ENCODE results near the gene PLXNB1.

Gene PLXNB1

DNA sequence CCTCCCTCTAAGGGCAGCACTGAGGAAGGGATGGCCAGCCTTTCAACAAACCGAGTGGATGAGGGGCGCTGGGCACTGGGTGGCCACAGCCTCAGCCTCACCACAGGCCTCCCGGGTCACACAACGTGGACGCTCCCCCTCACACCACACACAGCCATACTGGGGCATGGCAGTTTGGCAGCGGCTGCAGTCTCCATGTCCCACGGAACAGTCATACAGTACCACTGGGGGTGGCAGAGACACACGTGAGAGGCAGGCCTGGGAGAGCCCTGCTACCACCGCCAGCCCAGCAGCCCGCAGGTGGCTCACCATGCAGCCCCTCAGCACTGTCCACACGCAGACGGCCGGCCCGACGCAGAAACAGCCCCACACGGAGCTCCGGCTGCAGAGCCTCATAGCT, 11.7 kb downstream of the PLXNB1 start:
- no peak for DNase-seq (ENCODE audit: low read depth, low spot score)

DNA sequence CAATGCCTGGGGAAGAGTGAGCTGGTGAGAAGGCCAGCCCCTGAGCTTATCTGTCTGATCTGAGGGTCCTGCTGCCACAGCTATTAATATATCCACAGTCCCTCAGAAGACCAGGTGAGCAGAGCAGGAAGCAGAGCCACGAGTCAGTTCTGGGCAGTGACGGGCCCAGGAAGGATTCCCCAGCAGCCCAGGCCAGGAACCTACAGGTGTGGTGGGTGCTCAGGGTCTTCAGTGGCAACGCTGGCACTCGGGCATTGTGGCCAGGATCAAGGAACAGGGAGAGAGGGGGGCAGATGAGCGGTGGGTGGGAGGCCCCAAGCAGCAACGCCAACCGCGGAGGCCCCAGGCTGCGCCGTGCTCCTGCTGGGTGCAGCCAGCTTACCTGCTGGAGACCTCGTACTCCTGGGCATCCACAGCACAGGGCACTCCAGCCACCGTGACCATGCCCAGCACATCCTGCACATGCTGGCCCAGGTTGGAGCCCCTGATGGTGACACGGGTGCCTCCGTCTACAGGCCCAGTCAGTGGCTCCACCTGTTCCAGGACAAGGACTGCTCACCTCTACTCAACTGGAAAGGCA, 12.3 kb downstream of the PLXNB1 start:
- DNase-seq (ENCODE audit: low read depth, low spot score): no peak

DNA sequence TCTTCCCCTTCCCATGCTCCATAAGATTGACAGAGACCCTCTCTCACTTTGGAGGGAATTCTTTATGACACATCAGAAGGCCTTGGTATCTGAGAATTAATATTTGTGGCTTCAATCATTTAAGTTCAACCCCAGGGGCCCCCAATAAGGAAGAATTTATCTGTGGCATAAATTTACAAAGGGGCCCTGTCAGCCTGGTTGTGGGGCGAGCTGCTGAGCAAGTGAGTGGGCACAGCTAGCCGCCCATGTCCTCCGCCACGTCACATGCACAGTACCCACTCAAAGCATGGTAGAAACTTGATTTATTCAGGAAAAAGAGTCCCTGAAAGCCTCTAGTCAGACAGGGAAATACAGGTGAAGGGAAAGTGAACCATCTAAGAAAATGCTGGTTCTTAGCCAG, 13.3 kb downstream of the PLXNB1 start:
- no peak for DNase-seq (ENCODE audit: low read depth, low spot score)

DNA sequence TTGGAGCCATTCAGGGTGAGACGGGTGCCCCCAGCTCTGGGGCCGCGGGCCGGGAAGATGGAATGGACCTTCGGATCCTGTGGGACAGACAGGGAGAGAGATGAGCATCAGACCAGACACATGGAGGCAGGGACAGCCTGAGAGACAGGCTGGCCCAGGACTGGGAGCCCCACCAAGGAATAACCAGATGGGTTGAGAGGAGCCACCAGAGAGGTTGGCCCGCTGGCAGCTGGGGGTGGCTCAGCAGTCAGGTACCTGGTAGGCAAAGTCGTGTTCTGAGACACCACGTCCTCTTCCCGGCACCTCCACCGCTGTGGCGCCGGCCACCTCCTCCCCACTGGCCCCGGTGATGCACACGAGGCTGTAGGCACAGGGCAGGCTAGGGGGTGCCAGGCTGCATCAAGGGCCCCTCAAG, 13.8 kb downstream of the PLXNB1 start:
- DNase-seq (ENCODE audit: low read depth, low spot score): no peak

DNA sequence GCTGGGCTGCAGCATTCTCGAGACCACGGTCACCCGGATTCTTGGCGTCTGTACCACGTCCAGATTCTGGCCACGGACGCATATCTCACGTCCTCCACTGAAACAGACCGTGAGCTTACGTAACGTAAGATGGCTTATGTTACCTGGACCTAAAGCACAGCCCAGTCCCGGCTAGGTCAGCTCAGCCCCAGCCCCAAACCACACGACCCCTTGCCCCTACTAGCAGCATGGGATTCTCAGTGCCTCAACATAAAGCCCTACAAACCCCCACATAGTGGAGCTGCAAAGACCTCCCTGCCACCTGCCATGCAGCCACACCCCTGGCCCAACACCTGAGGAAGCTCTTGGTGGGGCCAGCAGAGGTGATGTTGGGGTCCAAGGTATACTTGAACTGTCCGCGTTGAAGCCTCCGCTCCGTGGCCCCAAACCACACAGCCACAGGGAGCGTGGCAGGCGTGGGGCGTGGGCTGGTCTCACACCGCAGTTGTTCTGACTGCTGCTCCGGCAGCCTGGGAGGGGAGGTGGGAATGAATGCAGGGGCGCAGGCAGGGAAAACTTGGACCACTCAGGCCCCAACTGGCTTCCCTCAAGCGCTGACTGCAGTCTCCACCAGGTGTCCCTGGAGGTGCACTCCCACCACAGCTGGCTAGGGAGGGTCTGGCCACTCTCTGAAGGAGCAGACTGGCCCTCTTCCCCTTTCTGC, 14.5 kb downstream of the PLXNB1 start:
- no peak for DNase-seq (ENCODE audit: low read depth, low spot score)

DNA sequence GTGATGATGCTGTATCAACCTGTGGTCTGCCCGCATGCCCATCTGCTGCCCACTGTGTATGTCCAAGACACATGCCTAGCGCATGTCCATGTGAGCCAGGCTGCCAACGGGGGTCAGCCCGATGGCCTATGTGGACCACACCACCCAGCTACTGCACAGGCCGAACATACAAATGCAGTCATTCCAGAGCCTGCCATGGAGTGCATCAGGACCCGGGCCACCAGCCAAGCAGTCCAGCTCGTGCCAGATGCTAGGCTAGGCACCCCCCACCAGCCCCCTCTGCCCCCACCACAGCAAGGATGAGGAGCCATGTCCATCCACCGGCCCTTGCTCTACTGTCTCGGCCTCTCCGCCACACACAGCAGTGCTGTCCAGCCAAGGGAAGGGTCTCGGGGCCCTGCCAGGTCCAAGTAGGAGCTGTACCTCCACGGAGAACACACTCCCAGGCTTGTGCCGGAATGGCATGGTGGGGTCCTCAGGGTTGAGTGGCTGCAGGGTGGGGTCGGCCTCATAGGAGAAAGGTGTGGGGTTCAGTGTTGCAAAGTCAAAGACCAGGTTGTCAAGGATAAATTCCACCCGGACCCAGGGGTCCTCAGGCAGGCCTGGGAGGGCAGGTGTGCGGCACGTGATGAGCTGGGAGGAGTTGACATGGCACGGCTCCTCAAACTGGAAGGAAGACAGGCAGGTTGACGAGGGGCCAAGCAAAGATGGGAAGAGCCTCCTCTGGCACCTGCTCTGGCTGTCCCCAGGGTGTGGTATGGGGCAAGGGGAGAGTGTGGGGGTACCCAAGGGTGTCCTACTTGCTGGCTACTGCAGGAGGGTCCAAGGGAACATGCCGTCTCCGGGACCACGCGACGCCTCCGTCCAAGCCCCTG, 15.3 kb downstream of the PLXNB1 start:
- DNase-seq (ENCODE audit: low read depth, low spot score): no peak

DNA sequence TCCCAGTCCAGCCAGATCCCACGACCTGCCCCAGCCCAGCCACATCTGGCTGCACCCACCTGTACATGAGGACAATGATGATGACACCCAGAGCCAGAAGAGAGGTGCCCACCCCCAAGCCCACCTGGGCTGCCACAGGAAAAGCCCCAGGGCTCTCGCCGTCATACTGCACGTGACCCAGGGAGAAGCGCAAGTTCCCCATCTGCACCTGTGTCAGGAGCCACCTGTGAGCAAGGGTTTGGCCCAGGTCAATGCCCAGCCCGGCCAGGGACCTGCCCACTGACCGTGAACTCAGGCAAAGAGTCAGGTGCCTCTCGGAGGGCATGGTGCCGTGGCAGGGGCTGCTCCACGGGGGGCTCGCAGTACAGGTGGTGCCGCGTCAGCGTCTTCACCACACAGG, 16.3 kb downstream of the PLXNB1 start:
- no peak for DNase-seq (ENCODE audit: low read depth, low spot score)

DNA sequence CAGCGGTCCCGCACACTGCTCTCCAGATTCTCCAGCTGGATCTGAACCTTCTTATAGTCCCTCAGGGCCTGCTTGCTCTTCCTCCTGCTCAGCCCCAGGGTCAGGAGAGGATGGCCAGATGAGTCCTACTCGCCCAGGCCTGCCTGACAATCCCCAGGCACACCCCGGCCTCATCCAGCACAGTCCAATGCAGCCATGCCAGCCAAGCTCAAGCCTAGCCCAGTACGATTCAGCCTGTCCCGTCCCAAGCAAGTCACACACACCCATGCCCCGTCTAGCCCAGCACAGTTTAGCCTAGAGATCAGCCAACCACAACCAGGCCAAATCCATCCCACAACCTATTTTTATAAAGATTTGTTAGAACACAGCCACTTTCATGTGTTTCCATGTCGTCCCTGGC, 16.8 kb downstream of the PLXNB1 start:
- no peak for DNase-seq (ENCODE audit: low read depth, low spot score)

DNA sequence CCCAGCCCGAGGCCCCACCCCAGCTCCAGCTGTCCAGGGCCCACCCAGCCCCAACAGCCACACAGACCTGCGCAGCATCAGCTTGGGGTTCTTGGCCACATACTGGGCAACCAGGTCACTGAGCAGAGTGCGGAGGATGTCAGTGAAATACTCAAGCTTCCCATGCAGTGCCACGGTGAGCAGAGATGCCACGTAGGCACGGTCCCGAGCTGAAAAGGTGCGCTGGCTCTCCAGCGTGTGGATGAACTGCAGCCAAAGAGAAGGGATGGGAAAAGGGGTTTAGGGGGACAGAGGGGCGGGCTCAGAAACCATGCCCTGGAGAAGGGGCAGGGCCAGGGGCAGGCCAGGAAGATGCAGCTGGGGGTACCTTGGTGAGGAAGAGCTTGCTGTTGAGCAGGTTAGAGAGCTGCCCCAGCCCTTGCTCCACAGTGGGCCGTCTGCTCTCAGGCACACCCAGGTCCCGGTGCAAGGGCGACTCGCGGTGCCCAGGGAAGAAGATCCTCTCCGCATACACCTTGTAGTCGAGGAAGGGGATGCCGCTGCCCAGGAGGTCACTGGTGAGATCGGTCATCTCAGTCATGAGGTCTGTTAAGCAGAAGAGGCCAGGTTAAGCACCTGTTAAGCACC, 17.4 kb downstream of the PLXNB1 start:
- no peak for DNase-seq (ENCODE audit: low read depth, low spot score)

DNA sequence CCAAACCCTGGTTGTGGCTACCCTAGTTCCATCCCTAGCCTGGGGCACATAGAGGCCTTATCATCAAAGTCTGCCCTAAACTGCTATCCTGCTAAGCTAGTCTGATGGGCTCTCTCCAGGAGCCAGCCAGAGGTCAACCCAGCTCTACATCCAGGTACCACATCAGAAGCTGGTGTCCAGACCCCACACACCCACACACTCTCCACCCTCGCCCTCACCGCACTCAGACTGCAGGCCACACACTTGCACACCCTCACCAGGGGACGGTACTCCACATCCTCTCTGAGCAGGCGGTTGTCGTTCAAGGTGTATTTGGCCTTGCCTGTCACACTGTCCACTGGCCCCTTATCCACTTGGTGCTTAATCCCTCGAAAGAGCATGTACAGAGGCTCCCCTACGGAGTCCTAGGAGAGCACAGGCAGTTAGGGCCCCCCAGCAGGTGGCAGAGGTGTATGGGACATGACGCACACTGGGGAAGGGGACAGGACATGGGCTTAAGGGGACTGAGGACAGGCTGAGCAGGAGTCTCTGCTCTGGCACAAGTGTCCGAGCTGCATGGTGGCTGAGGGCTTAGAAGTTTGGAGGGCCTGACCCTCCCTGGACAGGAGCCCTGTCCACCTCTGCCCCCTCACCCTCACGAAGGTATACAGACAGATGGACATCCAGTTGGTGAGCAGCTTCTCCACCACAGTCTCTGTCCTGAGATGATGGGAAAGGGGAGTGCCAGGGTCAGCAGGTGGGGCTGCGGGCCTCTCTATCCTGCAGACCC, 18.1 kb downstream of the PLXNB1 start:
- no peak for DNase-seq (ENCODE audit: low read depth, low spot score)

DNA sequence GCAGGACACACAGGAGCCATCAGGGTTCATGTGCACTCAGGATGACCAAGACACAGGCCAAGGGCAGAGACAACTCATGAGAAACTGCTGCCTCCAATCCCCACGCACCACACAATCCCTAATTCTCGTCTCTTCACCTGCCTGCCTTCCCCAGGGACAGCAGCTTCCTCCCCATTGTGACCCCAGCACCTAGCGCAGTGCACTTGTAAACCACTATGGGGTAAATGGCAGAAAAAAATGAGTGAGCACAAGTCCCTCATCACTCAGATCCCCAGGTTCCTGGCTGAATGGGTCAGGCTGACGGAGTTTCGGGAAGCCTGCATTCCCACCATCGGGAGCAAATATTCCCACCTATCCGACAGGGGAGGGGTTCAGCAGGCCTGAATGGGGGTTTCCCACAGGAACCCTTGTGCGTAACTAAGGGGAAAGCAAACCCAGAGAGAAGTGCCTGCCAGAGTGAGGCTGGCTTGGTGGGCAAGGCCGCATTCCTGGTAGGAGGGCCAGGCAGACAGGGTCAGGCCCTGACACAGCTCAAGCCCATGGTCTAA, 18.8 kb downstream of the PLXNB1 start:
- no peak for DNase-seq (ENCODE audit: low read depth, low spot score)

DNA sequence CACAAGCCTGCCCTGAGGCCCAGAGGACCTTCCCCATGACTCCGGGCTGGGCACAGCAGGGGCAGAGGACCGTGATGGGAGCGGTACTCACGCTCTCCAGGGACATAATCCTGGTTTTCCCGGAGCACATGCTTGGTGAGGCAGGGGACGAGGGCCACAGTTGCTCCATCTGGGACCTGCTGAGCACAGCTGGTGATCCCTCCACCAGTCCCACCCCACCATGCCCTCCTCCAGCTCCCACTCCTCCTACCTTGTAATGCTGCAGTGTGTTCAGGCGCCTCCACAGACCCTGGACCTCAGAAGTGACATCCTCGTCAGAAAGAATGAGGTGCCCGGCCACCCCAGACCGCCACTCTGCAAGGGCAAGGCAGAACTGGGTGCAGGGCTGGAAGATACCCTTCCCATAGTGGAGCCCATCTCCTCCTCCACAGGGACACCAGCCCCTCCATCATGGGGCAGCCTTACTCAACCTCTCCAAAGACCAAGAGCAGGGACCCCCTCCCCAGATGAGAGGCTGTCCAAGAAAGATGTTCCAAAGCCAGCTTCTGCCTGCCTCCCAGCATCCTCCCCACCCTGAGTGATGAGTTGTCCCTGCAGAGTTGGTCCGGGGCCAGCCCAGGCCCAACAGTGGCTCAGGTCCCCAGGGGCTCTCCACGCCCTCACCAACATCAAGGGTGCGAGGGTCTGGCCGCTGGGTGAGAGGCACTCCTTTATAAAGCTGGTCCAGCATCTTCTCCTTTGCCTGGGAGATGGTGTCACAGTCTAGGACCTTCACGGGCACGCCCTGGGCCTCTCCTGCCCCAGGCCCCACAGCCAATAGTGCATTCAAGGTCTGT, 19.5 kb downstream of the PLXNB1 start:
- no peak for DNase-seq (ENCODE audit: low read depth, low spot score)

DNA sequence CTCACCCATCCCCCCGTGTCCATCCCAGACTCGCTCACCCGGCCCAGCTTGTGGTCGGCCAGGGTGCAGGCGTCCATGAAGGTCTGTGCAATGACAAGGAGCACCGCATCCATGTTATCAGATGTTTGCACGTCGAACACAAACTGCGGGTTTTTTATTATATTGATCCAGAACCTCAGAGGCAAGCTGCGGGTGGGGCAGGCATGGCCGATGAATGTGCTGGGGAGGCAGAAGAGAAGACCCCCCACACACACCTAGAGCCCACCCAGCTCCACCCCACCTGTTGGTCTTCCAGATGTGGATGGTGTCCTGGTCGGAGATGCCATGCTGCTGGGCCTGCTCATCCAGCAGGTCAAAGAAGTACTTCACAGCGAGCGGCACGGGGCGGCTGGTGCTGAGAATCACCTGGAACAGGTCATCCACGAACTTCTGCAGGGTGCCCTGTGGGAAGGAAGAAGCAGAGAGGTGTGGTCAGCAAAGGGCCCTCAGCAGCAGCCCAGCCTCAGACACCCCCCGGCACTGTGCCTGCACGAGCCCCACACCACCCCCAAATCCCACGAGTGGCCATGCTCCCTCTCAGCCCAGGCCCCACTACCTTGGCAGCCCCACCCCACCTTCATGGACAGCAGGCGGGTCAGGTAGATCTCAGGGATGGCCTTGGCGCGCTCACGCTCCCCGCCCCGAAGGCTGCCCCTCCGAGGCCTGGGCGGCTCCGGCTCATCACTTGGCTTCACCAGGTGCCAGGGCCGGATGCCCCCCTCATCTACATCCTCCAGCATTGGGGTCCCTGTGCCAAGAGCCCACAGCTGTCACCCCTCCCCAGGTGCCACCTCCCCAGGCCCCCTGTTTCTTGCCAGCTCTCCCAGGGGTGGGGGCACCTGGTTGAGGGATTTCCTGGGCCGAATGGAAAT, 20.3 kb downstream of the PLXNB1 start:
- DNase-seq (ENCODE audit: low read depth, low spot score): no peak

DNA sequence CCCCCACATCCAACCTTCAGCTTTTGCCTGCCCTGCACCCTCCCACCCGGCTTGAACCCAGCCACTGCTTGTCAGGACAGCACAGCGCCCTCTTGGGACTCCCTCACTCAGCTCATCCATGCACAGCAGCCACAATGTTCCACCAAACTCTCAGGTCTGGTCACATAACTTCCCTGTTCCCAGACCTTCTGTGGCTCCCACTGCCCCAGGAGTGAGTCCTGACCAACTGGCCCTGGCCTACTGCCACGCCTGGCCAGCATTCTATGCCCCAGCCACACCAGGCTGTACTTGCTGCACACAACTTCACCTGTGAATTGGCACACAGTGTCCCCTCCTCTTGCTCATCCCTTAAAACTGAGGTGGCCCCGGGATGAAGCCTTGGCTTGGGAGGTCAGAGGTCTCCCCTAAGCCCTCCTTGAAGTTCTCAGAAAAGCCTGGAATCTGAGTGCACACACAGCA, 21.0 kb downstream of the PLXNB1 start:
- no peak for DNase-seq (ENCODE audit: low read depth, low spot score)

DNA sequence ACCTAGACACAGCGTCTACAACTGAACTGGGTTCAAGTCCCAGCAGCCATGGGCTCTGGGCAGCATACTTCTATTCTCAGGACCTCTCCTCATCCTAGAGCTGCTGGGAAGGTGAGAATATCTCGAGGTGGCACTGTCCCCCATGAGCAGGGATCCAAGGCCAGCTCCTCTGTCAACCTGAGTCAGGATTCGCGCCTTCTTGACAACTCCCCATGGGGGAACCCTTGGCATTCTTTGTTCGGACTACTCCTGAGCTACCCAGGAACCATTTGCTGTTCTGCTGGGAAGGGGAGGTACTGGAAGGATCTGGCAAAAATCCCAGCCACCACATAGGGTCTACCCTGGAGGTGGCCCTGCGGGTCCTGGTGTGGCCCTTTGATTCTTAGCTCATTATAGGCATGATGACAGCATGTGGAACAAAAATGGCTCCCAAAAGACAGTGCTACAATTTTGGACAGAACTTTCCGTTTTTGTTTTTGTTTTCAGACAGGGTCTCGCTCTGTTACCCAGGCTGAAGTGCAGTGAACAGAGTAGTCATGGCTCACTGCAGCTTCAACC, 22.3 kb downstream of the PLXNB1 start:
- DNase-seq (ENCODE audit: low read depth, low spot score): no peak

DNA sequence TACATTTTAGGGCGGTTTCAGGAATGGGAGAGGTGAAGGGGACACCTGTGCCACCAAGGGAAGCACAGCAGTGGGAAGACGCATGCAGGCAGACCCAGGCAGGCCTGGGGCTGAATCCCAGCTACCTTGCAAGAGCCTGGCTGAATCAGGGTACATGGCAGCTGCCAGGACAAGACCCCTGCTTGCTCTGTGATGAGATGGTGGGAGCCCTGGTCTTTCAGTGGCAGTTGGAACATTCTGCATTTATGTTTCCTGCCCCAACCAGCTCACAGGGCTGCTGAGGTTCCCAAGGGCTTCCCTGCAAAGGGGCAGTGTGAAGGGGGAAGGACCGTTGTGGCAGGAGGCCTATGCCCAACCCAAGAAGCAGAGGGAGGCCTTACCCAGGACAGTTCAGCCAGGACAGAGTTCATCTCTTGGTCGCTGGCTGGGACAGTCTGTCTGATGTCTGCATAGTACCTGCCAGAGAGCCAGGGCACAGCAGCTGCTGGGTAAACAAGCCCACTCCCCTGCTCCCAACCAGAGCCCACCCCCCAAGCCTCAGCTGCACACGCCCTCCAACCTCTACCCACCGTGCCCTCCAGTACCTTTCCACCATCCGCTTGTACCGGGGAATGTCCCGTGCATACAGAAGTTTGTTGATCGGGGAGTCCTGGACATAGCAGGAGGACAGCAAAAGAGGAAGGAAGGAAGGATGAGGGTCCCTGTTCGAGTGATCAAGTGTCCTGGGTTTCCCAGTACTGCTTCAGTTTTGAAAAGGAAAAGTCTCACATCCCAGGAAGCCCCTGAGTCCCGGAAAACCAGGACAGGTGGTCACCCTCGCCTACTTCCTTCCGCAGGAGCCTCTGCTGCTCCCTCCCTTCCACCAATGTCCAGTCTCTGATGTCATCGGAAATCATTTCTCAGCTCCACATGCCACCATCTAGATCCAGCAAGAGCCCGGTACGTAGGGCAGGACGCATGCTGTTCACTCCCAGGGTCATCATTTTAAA, 23.1 kb downstream of the PLXNB1 start:
- DNase-seq (ENCODE audit: low read depth, low spot score): no peak

DNA sequence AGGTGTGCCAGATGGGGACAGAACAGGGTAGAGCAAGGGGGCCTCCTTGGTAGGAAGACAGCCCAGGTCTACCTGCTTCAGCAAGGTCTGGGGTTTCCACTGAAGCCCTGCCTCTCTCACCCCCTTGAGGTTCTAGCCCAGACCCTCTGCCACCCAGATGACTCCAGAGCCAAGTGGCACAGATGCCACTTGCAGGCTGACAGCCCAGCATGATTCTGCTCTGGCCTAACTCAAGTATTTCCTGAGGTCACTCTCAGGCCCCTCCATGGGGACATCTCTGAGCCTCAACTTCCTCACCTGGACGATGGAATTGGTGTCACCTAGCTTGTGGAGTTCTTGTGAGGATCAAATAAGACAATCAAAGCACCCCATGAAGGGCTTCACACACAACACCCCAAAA, 23.9 kb downstream of the PLXNB1 start:
- no peak for DNase-seq (ENCODE audit: low read depth, low spot score)
